CD4-positive, alpha-beta T cell treated with Interferon alpha-2 for 1 hour (primary cell): ENCODE measurements around the gene ARHGEF17.
A peak's percentile ranks its signal among the peaks of the same experiment; 100 is the strongest.

Experiments
- DNase-seq, 2 donors: peaks; one replicate each; pipeline ENCODE4 v3.0.0-alpha.2; 2020 to 2022

The ARHGEF17 gene

DNA sequence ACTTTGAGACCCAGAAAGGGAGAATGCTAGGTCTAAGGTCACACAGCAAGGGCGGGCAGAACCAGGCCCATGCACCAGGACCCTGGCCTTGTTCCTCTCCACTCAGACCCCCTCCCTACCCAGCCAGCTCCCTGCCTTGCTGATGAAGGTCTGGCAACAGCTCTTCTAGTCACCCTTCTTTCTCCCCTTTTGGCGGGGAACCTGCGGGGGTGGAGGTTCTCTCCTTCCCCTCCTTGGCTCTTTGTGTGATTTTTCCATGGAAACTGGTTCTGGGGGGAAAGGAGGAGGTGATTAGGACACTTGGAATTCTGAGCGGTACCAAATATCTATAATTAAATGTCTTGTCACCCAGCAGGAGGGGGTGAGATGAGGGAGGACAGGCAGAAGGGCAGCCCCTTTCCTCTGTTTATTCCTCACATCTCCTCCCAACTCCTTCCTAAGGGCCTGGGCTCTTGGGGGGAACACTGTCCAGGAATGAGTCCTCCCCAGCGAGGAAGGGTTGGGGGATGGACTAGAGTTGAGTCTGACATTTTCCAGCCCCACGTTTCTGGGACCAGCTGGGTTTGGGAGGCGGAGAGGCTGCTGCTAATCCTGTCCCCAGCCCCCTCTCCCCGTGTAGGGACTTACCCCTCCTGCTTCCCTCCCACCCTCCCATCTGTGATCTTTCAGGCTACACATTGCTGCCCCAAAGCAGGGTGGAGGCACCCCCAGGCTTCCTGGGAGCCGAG, 7.4 kb downstream of the ARHGEF17 start:
- no peak for DNase-seq

DNA sequence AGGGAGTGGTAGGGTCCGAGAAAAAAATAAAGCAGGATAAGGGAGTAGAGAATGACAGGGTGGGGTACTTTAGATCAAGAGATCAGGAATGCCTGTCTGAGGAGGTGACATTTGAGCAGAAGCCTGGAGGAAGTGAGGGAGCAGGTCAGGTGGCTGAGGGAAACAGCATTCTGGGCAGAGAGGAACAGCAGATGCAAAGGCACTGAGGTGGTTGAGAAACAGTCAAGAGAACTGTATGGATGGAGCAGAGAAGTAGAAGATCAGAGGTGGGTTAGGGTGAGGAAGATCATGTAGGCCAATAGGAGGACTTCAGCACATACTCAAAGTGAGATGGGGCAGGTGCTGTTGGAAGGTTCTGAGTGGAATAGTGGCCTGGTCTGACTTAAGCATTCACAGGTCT, 8.3 kb downstream of the ARHGEF17 start:
- DNase-seq: no peak

DNA sequence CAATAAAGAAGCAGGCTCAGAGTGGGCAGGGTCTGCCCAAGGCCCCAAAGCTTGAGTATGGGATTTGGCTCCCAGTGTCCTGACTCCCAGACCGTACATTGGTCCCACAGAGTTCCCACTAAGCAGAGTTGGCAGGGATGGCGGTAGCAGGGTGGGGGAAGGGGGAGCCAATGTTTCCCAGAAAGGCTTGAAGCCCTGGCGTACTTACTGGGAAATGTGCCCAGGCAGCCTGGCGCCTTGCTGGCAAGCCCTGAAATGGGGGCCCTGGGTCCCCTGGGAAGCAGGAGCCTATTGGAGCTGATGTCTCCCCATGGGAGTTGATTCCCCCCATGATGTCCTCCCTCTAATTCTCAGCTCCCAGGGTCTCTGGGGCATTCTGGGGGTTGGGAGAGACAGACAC, 9.3 kb downstream of the ARHGEF17 start:
- no peak for DNase-seq

DNA sequence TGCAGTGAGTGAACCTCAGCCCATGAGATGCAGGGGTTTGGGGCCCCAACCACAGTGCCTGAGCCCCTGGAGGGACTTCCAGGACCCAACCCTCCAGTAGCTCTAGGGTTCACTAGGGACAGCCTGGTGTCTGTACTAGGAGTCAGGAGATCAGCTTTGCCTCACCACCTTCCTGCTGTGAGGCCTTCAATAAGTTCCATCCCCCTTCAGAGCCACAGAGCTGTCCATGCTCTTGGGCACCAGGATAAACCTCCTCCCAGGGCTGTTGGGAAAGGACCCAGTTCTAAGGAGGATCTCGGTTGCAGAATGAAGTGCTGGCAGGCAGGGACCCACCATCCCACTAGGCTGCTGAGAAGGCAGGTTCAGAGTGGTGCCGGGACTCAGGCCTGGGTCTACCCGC, 9.7 kb downstream of the ARHGEF17 start:
- no peak for DNase-seq

DNA sequence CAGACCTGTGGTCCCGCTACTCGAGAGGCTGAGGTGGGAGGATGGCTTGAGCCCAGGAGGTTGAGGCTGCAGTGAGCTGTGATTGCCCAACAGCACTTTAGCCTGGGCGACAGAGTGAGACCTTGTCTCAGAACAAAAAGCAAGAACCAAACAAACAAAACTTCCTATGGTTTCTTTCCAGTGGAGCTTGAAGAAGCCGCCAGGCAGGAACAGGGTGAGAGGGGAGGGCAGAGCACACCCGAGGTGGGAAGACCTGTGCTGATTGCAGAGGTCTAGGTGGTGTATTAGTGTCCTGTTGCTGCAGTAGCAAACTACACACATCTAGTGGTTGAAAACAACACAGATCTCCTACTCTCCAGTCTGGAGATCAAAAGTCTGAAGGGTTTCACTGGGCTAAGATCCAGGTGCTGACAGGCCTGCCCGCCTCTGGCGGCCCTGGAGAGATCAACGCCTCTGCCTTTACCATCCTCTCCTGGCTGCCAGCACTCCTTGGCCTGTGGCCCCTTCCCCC, 10.5 kb downstream of the ARHGEF17 start:
- DNase-seq: no peak

- no peak for DNase-seq
These were observed 12.9 kb downstream of the ARHGEF17 start for GRCh38 chr11:73320763-73321603.

DNA sequence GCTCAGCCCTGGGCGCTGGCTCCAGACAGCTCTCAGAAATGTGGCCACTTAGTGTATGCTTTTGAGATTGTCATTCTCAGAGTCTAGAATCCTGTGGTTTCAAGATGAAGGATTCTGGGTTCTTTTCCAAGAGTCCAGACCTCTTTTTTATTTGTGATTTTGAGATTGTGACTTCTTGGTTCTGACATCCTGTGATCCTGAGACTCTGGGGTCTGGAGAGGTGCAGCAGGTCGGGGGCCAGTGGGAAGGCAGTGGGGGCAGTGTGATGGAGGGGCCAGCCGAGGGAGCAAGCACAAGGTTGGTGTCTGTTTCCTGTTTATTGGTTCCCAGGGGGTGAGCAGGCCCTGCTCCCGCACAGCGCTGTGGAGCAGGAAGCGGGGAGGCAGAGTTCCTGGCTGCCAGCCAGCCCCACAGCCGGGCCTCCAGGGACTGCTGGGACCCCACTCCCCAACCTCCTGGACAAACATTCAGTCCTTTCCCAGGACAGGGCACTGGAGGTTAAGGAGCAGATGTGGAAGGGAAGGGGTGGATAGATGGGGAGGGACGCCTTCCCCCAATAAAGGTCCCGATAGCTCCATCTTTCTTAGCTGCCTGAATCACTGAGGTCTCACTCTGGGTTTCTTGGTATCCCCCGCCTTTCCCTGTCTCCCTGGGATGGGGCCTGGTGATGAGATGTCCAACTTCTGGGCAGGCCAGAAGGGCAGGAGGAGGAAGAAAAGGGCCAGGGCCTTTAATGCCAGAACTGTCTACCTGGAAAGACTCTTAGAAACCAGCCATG, 13.7 kb downstream of the ARHGEF17 start:
- no peak for DNase-seq

GRCh38 chr11:73322382-73323306, 14.6 kb downstream of the ARHGEF17 start:
- peak in 1 of 2 donors; percentile 45 for DNase-seq

DNA sequence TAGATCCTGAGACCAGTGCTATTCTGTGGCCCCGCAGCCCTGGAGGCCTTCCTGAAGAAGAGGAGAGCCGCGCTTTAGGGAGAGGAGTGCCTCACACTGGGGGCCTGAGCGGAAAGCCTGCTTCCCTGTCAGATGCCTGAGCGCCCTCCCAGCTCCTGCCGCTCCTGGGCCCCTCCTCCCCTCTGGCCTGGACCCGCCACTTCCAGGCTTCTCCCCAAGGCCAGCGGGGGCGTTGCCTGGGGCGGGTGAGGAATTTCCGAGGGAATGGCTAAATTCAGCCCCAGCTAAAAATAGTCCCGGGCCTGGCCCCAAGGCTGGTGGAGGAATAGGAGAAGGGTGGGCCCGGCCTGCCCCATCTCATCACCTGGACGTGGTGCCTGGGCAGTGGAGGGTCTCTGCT, 15.4 kb downstream of the ARHGEF17 start:
- DNase-seq: no peak

DNA sequence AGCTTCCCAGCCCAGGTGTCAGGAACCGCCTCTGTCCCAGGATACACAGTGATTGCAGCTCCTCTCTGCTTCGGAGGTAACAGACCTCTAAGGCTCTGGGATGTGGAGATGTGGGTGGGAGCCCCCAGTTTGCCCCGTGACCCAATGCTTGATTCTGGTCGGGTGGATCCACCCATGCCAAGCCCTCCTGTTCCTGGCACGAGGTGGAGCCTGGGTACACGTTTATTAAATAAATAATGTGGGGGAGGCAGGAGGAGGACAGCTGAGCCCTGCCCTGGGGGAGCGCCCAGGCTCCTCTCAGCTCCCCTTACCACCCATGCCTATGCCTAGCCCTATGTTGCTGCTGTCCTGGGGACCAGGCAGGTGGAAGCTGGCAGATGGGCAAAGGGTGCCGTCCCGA, 16.0 kb downstream of the ARHGEF17 start:
- no peak for DNase-seq

GRCh38 chr11:73324665-73325035, 16.6 kb downstream of the ARHGEF17 start:
- no peak for DNase-seq

- DNase-seq: no peak
These were observed 17.2 kb downstream of the ARHGEF17 start for GRCh38 chr11:73325036-73325981.

GRCh38 chr11:73326929-73327811, 19.1 kb downstream of the ARHGEF17 start:
- DNase-seq: no peak

- no peak for DNase-seq
These were observed 19.8 kb downstream of the ARHGEF17 start for GRCh38 chr11:73327812-73328364.

DNA sequence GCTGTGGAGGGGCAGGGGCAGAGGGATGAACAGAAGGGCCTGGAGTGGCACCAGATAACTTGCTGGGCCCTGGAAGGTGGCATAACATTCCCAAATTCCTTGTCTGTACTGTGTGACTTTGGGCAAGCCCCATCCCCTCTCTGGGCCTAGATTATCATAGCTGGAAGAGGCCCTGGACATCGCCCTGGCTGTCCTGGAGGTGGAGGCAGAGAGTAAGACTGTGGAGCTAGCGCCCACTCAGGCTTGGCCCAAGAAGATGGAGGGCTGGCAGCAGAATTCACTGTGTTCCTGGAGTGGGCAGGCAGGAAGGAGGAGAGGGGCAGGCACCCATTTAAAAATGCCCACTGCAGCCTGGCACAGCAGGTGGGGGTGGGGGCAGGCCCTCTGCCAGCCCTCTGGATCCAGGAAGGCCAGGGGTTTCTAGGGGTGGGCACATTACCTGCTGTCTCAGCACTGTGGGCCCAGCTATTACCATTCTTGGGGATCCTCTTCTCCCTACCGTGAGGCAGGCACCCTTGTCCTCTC, 22.6 kb downstream of the ARHGEF17 start:
- no peak for DNase-seq

- no peak for DNase-seq
These were observed 23.3 kb downstream of the ARHGEF17 start for GRCh38 chr11:73331138-73331916.

DNA sequence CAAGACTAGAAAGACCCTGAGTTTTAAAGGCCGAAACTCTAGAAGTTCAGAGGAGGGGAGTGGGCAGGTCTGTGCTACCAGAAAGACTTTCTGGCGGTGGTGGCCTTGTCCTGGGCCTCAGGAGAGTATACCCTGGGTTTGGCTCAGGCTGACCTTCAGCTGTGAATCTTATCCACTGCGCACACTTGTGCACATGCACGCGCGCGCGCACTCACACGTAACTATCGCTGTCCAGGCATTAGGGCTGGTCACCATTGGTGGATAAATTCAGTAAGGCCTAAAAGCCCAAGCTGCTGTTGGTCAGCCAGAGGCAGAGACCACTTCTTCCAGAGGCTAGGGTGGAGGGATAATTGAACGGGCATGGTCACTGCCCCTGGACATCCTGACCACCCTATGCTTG, 25.1 kb downstream of the ARHGEF17 start:
- no peak for DNase-seq

GRCh38 chr11:73333640-73334383, 25.7 kb downstream of the ARHGEF17 start:
- DNase-seq: no peak
